ENCODE measurements around the gene KYNU.

DNA sequence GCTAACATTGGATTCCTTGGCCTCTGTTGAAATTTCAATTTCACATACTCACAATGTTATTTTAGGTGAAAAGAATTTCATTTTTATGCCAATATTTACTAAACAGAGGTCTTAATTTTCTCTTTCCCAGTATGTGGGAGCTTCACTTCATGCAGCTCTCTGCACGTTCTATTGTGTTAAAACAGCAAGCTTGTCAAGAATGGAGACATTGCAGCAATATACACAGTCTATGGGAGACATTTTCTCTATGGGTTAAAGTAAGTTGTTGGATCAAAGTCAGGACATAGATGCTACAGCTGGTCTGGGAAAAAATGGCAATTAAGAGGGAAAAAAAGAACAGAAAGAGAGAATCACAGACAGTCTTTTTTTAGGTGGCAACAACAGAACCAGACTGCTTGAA, 181.4 kb downstream of the KYNU start:
- TF ChIP-seq ZFP37 (tag by site-specific recombination; IDR thresholded peaks at IDR 0.05) (no peak), SCRT2 (tag by site-specific recombination; IDR thresholded peaks at IDR 0.05) (no peak), GFI1B (tag by site-specific recombination; IDR thresholded peaks at IDR 0.05) (no peak), GLI4 (tag by site-specific recombination; IDR thresholded peaks at IDR 0.05) (no peak), ZNF140 (tag by site-specific recombination; IDR thresholded peaks at IDR 0.05) (no peak), ZNF274 (IDR thresholded peaks at IDR 0.05; ENCODE audit: low read length) (no peak), ZNF274 (tag by site-specific recombination; IDR thresholded peaks at IDR 0.05; ENCODE audit: borderline replicate concordance) (no peak)
- TF ChIP-seq, protein P1, sequence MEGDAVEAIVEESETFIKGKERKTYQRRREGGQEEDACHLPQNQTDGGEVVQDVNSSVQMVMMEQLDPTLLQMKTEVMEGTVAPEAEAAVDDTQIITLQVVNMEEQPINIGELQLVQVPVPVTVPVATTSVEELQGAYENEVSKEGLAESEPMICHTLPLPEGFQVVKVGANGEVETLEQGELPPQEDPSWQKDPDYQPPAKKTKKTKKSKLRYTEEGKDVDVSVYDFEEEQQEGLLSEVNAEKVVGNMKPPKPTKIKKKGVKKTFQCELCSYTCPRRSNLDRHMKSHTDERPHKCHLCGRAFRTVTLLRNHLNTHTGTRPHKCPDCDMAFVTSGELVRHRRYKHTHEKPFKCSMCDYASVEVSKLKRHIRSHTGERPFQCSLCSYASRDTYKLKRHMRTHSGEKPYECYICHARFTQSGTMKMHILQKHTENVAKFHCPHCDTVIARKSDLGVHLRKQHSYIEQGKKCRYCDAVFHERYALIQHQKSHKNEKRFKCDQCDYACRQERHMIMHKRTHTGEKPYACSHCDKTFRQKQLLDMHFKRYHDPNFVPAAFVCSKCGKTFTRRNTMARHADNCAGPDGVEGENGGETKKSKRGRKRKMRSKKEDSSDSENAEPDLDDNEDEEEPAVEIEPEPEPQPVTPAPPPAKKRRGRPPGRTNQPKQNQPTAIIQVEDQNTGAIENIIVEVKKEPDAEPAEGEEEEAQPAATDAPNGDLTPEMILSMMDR (tag by site-specific recombination; IDR thresholded peaks at IDR 0.05): no peak
- TF ChIP-seq, protein P2, sequence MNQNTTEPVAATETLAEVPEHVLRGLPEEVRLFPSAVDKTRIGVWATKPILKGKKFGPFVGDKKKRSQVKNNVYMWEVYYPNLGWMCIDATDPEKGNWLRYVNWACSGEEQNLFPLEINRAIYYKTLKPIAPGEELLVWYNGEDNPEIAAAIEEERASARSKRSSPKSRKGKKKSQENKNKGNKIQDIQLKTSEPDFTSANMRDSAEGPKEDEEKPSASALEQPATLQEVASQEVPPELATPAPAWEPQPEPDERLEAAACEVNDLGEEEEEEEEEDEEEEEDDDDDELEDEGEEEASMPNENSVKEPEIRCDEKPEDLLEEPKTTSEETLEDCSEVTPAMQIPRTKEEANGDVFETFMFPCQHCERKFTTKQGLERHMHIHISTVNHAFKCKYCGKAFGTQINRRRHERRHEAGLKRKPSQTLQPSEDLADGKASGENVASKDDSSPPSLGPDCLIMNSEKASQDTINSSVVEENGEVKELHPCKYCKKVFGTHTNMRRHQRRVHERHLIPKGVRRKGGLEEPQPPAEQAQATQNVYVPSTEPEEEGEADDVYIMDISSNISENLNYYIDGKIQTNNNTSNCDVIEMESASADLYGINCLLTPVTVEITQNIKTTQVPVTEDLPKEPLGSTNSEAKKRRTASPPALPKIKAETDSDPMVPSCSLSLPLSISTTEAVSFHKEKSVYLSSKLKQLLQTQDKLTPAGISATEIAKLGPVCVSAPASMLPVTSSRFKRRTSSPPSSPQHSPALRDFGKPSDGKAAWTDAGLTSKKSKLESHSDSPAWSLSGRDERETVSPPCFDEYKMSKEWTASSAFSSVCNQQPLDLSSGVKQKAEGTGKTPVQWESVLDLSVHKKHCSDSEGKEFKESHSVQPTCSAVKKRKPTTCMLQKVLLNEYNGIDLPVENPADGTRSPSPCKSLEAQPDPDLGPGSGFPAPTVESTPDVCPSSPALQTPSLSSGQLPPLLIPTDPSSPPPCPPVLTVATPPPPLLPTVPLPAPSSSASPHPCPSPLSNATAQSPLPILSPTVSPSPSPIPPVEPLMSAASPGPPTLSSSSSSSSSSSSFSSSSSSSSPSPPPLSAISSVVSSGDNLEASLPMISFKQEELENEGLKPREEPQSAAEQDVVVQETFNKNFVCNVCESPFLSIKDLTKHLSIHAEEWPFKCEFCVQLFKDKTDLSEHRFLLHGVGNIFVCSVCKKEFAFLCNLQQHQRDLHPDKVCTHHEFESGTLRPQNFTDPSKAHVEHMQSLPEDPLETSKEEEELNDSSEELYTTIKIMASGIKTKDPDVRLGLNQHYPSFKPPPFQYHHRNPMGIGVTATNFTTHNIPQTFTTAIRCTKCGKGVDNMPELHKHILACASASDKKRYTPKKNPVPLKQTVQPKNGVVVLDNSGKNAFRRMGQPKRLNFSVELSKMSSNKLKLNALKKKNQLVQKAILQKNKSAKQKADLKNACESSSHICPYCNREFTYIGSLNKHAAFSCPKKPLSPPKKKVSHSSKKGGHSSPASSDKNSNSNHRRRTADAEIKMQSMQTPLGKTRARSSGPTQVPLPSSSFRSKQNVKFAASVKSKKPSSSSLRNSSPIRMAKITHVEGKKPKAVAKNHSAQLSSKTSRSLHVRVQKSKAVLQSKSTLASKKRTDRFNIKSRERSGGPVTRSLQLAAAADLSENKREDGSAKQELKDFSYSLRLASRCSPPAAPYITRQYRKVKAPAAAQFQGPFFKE (tag by site-specific recombination; IDR thresholded peaks at IDR 0.05; ENCODE audit: borderline replicate concordance): no peak
- TF ChIP-seq, protein P3, sequence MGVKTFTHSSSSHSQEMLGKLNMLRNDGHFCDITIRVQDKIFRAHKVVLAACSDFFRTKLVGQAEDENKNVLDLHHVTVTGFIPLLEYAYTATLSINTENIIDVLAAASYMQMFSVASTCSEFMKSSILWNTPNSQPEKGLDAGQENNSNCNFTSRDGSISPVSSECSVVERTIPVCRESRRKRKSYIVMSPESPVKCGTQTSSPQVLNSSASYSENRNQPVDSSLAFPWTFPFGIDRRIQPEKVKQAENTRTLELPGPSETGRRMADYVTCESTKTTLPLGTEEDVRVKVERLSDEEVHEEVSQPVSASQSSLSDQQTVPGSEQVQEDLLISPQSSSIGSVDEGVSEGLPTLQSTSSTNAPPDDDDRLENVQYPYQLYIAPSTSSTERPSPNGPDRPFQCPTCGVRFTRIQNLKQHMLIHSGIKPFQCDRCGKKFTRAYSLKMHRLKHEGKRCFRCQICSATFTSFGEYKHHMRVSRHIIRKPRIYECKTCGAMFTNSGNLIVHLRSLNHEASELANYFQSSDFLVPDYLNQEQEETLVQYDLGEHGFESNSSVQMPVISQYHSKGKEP (tag by site-specific recombination; IDR thresholded peaks at IDR 0.05): no peak

Measured in HEK293 (cell line).